ENCODE data around the gene SCYGR2.

Gene SCYGR2

GRCh38 chr2:227614246-227614645 lies 15.6 kb downstream of the SCYGR2 start:
- DNase-seq: no peak

GRCh38 chr2:227614740-227615139 lies 16.0 kb downstream of the SCYGR2 start, which contains the start of gene SCYGR3:
Gene SCYGR3, minus strand, starts transcription at chr2:227614840. Its CDS starts 0 bp downstream, at chr2:227614840.
- no peak for DNase-seq

- DNase-seq: no peak
These were observed 16.5 kb downstream of the SCYGR2 start for GRCh38 chr2:227615181-227615580.

GRCh38 chr2:227615906-227616305 lies 17.2 kb downstream of the SCYGR2 start:
- no peak for DNase-seq

- DNase-seq: no peak
These were observed 17.9 kb downstream of the SCYGR2 start for GRCh38 chr2:227616631-227617030.

- DNase-seq: no peak
These were observed 18.9 kb downstream of the SCYGR2 start, which contains the start of gene SCYGR4 for GRCh38 chr2:227617316-227618230. Gene SCYGR4, plus strand, starts transcription at chr2:227617498. Its CDS starts 0 bp downstream, at chr2:227617498.

GRCh38 chr2:227623226-227623625 lies 24.5 kb downstream of the SCYGR2 start:
- DNase-seq: no peak

GRCh38 chr2:227625420-227625819 lies 26.7 kb downstream of the SCYGR2 start:
- no peak for DNase-seq

- DNase-seq: no peak
These were observed 28.0 kb downstream of the SCYGR2 start for GRCh38 chr2:227626580-227627151.

GRCh38 chr2:227627769-227628168 lies 29.1 kb downstream of the SCYGR2 start:
- peak; percentile 27 for DNase-seq

- no peak for DNase-seq
These were observed 30.7 kb downstream of the SCYGR2 start for GRCh38 chr2:227629435-227629834.

GRCh38 chr2:227630322-227630721 lies 31.6 kb downstream of the SCYGR2 start:
- no peak for DNase-seq

GRCh38 chr2:227632827-227633226 lies 34.1 kb downstream of the SCYGR2 start:
- DNase-seq: no peak

GRCh38 chr2:227634201-227634600 lies 35.5 kb downstream of the SCYGR2 start:
- no peak for DNase-seq

- DNase-seq: no peak
These were observed 44.0 kb downstream of the SCYGR2 start for GRCh38 chr2:227642656-227643055.

GRCh38 chr2:227643990-227644551 lies 45.4 kb downstream of the SCYGR2 start:
- DNase-seq: no peak
